Nucleus accumbens (tissue), 56 donors: ENCODE measurements around the gene ZNF280A.
A peak's percentile ranks its signal among the peaks of the same experiment; 100 is the strongest.
"Not testable (repeated sequence)": the region's sequence is repeated elsewhere in the genome, so short reads cannot be mapped to it uniquely, and the experiment has no call there.

ENCODE experiments used
- DNase-seq, 56 donors: peaks; one replicate each; lab custom pipeline; 2025; lab: John Stamatoyannopoulos, UW

Gene ZNF280A

DNA sequence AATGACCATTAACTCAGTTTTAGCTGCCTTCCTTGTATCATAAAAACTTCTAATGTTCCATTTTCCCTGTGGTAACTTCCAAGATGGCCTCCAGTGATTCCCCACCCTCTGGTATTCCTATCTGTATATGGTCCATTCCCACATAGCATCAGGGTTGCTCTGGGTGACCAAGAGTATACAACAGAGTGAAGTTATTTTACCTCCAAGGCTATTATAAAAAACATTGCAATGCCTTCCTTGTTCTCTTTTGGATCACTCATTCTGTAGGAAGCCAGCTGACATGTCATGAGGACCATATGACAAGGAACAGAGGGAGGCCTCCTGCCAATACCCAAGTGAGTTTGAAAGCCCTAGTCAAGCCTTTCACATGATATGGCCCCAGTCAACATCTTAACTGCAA, 41.6 kb downstream of the ZNF280A start:
- DNase-seq, result no peak

DNA sequence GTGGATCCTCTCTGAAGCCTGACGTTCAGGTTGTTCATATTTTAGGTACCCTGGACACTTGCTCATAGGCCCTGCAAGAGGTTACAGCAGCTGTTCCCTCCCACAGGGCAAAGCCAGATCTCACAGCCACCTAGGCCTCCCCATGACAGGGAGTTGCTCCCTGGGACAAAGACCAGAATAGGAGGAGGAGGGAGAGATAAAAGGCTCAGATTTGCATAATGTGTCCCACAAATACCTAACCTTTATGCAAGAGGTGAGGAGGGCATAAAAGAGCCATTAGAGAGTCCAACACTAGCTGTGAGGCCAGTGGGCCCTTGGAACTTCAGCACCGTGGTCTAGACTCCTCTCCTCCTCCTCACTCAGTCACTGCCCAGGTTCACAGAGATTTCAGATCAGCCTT, 45.3 kb downstream of the ZNF280A start:
- no peak for DNase-seq

DNA sequence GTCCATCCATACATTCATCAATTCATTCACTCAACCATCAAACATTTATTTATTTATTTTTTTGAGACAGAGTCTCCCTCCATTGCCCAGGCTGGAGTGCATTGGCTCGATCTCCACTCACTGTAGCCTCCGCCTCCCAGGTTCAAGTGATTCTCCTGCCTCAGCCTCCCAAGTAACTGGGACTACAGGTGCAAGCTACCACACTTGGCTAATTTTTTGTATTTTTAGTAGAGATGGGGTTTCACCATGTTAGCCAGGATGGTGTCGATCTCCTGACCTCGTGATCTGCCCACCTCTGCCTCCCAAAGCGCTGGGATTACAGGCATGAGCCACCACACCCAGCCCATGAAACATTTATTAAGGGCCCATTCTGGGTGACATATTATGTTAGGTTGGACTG, 49.0 kb downstream of the ZNF280A start:
- DNase-seq, result not testable (repeated sequence)

DNA sequence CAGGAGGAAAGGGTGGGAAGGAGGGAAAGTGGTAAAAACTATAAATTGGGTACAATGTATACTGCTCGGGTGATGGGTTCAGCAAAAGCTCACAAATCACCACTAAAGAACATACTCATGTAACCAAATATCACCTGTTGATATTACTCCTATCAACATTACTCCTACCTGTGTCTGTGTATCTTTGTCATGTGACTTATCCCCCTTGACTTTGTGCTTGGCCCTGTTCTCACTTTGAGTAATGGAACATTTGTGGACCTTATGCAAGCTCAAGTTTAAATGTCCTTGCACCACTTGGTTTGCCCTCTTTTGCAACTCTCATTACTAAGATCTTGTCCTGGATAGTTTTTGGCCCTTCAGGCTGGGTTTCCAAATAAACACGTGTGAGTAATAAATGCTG, 50.5 kb downstream of the ZNF280A start:
- no peak for DNase-seq

DNA sequence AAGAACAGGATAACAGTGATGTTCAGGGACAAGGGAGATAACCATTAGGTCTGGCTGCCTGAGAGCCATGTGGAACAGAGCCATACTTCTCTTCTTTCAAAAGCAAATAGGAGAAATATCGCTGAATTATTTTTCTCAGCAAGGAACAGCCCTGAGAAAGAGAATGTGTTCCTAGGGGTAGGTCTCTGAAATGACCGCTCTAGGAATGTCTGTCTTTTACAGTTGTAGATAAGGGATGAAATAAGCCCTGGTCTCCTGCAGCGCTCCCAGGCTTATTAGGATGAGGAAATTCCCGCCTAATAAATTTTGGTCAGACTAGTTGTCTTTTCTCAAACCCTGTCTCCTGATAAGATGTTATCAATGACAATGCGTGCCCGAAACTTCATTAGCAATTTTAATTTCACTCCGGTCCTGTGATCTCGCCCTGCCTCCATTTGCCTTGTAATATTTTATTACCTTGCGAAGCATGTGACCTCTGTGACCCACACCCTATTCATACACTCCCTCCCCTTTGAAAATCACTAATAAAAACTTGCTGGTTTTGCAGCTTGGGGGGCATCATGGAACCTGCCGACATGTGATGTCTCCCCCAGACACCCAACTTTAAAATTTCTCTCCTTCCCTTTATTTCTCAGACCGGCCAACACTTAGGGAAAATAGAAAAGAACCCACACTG, 51.1 kb downstream of the ZNF280A start:
- DNase-seq, result not testable (repeated sequence)

GRCh38 chr22:22467112-22467511, 53.0 kb downstream of the ZNF280A start:
- no peak for DNase-seq

DNA sequence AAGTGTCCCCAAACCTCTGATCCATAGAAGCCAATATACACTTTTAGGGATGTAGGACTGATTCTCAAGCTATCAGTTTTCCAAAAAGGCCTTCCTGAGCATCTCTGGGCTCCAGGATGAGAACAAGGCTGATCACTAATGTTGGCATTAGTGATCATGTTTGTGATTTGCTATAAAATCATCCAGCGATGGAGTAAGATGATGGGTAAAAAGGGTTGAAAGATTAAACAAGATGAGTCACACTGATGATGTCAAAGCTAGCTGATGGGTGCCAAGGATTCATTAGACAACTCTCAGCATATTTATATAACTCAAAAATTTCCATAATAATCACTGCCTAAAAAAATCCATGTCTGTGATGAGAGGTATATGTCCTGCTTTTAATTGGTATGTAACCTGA, 54.3 kb downstream of the ZNF280A start:
- no peak for DNase-seq

DNA sequence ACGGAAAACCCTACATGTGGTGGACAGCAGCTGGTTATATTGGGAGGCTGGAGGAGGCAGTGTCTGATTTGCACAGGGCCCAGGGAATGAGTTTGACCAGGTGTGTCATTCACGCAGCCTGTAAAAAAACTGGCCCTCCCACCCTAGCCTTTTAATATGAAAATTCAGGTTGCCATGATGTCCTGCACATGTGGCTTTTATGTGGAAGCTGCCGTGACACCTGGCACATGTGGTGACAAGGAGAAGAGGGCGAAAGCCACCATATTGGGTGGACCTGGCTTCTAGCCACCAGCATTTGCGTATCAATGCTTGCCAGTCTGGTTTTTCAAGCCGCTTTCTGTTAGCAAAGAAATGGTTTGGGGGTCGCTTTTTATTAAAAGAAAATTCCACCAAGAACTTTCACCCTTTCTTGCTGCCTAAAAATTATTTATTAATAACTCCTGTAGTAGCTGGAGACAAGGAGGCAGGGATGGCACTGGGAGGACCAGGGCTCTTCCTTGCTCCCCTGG, 54.9 kb downstream of the ZNF280A start:
- DNase-seq, result no peak

DNA sequence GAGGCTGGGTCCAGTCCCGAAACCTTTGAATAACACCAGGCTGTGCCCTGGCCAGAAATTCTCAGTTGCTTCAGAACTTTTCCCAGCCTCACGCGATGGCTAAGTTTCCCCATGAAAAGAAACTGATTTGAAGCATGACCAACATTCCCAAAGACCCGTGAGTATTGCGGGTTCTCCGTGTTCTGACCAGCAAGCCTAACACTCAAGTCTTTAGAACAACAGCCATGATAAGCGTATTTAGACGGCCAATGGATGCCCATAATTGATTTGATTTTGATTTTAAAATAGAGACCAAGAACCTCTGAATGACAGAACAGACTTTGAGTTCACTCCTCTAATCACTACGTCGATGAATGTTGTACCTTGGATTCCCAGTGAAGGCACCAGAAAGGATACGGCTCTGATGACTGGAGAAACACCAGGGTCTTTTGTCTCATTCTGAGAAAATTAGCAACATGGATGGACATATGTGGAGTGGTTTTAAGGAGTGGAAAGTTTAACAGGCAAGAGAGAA, 55.5 kb downstream of the ZNF280A start:
- DNase-seq, result no peak

DNA sequence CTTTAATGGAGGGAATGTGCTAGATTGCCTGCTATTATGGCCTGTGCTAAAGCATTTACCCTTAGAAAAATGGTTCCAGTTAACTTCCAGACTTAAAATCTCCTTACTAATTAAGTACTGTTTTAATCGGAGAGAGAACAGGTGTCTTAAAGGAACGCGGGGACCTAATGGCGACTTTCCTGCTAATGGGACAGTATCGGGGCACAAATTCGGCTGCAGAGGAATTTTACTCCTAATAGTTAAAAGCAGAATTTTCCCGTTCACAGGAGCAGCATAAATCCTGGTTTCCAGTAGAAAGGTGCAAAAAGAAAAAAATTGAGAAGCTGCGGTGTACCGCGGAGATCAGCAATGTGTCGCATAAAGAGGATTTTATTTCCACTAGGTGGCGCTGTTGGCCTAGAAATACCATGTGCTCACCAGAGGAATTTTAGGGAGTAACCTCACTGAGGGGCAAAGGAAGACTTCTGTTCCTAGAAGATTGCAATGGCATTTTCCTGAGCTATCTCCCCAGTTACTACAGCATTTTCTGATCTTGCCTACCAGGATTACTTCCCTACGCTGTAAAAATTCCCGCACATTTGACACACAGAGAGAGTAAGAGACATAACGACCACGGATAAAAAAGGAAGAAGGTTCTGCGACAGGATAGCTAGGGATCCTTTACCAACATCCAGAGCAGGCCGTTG, 56.1 kb downstream of the ZNF280A start:
- peak in 39 of 56 donors; percentile 2 to 83 (median 18) for DNase-seq
